ENCODE results near the gene SLC13A4. TPM values are rescaled to one million over a fixed set of nuclear protein-coding genes. Genes with fewer than 3 reads are reported as not detected.
A peak's percentile ranks its signal among the peaks of the same experiment; 100 is the strongest.
"Not testable (repeated sequence)": the region's sequence is repeated elsewhere in the genome, so short reads cannot be mapped to it uniquely, and the experiment has no call there.

The SLC13A4 gene
- total RNA-seq, 1 experiment from 2014 or later, result 0.21 TPM

GRCh38 chr7:135681762-135682161 lies 46.2 kb downstream of the SLC13A4 start:
- no peak for DNase-seq (ENCODE audit: low read depth, low spot score)
- in situ Hi-C loops (cut with HindIII; ENCODE audit: low pct_unique_long_range_greater_than_20kb, low sequenced_read_pairs), result no loop called here

GRCh38 chr7:135678612-135679575 lies 49.1 kb downstream of the SLC13A4 start:
- in situ Hi-C loops (cut with HindIII; ENCODE audit: low pct_unique_long_range_greater_than_20kb, low sequenced_read_pairs), result no loop called here
- DNase-seq (ENCODE audit: low read depth, low spot score), result no peak

- in situ Hi-C loops (cut with HindIII; ENCODE audit: low pct_unique_long_range_greater_than_20kb, low sequenced_read_pairs), result no loop called here
- DNase-seq (ENCODE audit: low read depth, low spot score), result no peak
These were observed 54.7 kb downstream of the SLC13A4 start for GRCh38 chr7:135673360-135673706.

- DNase-seq (ENCODE audit: low read depth, low spot score), result peak; percentile 87
- in situ Hi-C loops (cut with HindIII; ENCODE audit: low pct_unique_long_range_greater_than_20kb, low sequenced_read_pairs), result no loop called here
These were observed 55.2 kb downstream of the SLC13A4 start for GRCh38 chr7:135672560-135673359.

GRCh38 chr7:135670179-135670578 lies 57.8 kb downstream of the SLC13A4 start:
- peak; percentile 49 for DNase-seq (ENCODE audit: low read depth, low spot score)
- in situ Hi-C loops (cut with HindIII; ENCODE audit: low pct_unique_long_range_greater_than_20kb, low sequenced_read_pairs), result no loop called here

GRCh38 chr7:135669774-135670173 lies 58.2 kb downstream of the SLC13A4 start:
- no peak for DNase-seq (ENCODE audit: low read depth, low spot score)
- in situ Hi-C loops (cut with HindIII; ENCODE audit: low pct_unique_long_range_greater_than_20kb, low sequenced_read_pairs), result no loop called here

- in situ Hi-C loops (cut with HindIII; ENCODE audit: low pct_unique_long_range_greater_than_20kb, low sequenced_read_pairs); DNase-seq (ENCODE audit: low read depth, low spot score): not testable (repeated sequence)
These were observed 59.1 kb downstream of the SLC13A4 start for GRCh38 chr7:135668852-135669395.

GRCh38 chr7:135667626-135668025 lies 60.4 kb downstream of the SLC13A4 start:
- DNase-seq (ENCODE audit: low read depth, low spot score); in situ Hi-C loops (cut with HindIII; ENCODE audit: low pct_unique_long_range_greater_than_20kb, low sequenced_read_pairs): not testable (repeated sequence)

GRCh38 chr7:135666846-135667245 lies 61.1 kb downstream of the SLC13A4 start:
- in situ Hi-C loops (cut with HindIII; ENCODE audit: low pct_unique_long_range_greater_than_20kb, low sequenced_read_pairs), result no loop called here
- DNase-seq (ENCODE audit: low read depth, low spot score), result no peak

- DNase-seq (ENCODE audit: low read depth, low spot score), result no peak
- in situ Hi-C loops (cut with HindIII; ENCODE audit: low pct_unique_long_range_greater_than_20kb, low sequenced_read_pairs), result no loop called here
These were observed 61.8 kb downstream of the SLC13A4 start for GRCh38 chr7:135666156-135666555.

GRCh38 chr7:135665042-135665441 lies 62.9 kb downstream of the SLC13A4 start:
- in situ Hi-C loops (cut with HindIII; ENCODE audit: low pct_unique_long_range_greater_than_20kb, low sequenced_read_pairs), result no loop called here
- DNase-seq (ENCODE audit: low read depth, low spot score), result no peak

GRCh38 chr7:135664046-135664589 lies 63.9 kb downstream of the SLC13A4 start:
- DNase-seq (ENCODE audit: low read depth, low spot score), result no peak
- in situ Hi-C loops (cut with HindIII; ENCODE audit: low pct_unique_long_range_greater_than_20kb, low sequenced_read_pairs), result no loop called here

- peak; percentile 95 for DNase-seq (ENCODE audit: low read depth, low spot score)
- in situ Hi-C loops (cut with HindIII; ENCODE audit: low pct_unique_long_range_greater_than_20kb, low sequenced_read_pairs), result no loop called here
These were observed 65.4 kb downstream of the SLC13A4 start, which contains the start of gene STMP1 for GRCh38 chr7:135662373-135663114. Gene STMP1, plus strand, starts transcription at chr7:135662514.

- DNase-seq (ENCODE audit: low read depth, low spot score), result no peak
- in situ Hi-C loops (cut with HindIII; ENCODE audit: low pct_unique_long_range_greater_than_20kb, low sequenced_read_pairs), result no loop called here
These were observed 65.9 kb downstream of the SLC13A4 start for GRCh38 chr7:135662123-135662372.

- no peak for DNase-seq (ENCODE audit: low read depth, low spot score)
- in situ Hi-C loops (cut with HindIII; ENCODE audit: low pct_unique_long_range_greater_than_20kb, low sequenced_read_pairs), result no loop called here
These were observed 66.5 kb downstream of the SLC13A4 start for GRCh38 chr7:135661311-135662122.

- DNase-seq (ENCODE audit: low read depth, low spot score), result no peak
- in situ Hi-C loops (cut with HindIII; ENCODE audit: low pct_unique_long_range_greater_than_20kb, low sequenced_read_pairs), result no loop called here
These were observed 68.7 kb downstream of the SLC13A4 start for GRCh38 chr7:135659159-135659846.
